Trophoblast cell (in vitro differentiated cells and primary cell): Measurements from ENCODE around the gene TMEM52.

ENCODE experiments used
- DNase-seq, 2 donors: peaks; one replicate each; pipeline ENCODE4 v3.0.0-alpha.2; 2016
- H2AFZ ChIP-seq: 2 replicates; pipeline ENCODE4 v1.6.1; 2013; ENCODE audit warnings: low read length, moderate library complexity, mild to moderate bottlenecking; ENCODE audit not compliant: insufficient read depth, poor library complexity
- H2AK5ac ChIP-seq: 2 replicates; pipeline ENCODE4 v1.6.1; 2013; ENCODE audit warnings: mild to moderate bottlenecking, low read length
- H2BK120ac ChIP-seq: 2 replicates; pipeline ENCODE4 v1.6.1; 2013; ENCODE audit warnings: low read length, mild to moderate bottlenecking, moderate library complexity; ENCODE audit not compliant: insufficient read depth, poor library complexity
- H2BK12ac ChIP-seq: 2 replicates; pipeline ENCODE4 v1.6.1; 2013; ENCODE audit warnings: mild to moderate bottlenecking, low read length, moderate library complexity
- H2BK5ac ChIP-seq: 2 replicates; pipeline ENCODE4 v1.6.1; 2013; ENCODE audit warnings: low read length, low read depth, moderate library complexity, mild to moderate bottlenecking; ENCODE audit not compliant: poor library complexity
- H3K14ac ChIP-seq: 2 replicates; pipeline ENCODE4 v1.6.1; 2013; ENCODE audit warnings: mild to moderate bottlenecking, low read length
- H3K18ac ChIP-seq: 2 replicates; pipeline ENCODE4 v1.6.1; 2013; ENCODE audit warnings: mild to moderate bottlenecking, low read length
- H3K23ac ChIP-seq: 2 replicates; pipeline ENCODE4 v1.6.1; 2013; ENCODE audit warnings: low read length
- H3K27ac ChIP-seq: 2 replicates; pipeline ENCODE4 v1.5.1; 2013; ENCODE audit warnings: low read depth, mild to moderate bottlenecking, inconsistent platforms, low read length, moderate library complexity
- H3K27me3 ChIP-seq: 2 replicates; pipeline ENCODE4 v1.6.1; 2013; ENCODE audit warnings: inconsistent platforms, mild to moderate bottlenecking, low read length, moderate library complexity; ENCODE audit not compliant: insufficient read depth
- H3K36me3 ChIP-seq, 2 experiments: 1 replicate in 1 of 2; 2 replicates in 1 of 2; pipeline ENCODE4 v1.6.1; 2013; ENCODE audit warnings: low read length in 2 of 2, mild to moderate bottlenecking in 2 of 2, moderate library complexity in 1 of 2; ENCODE audit not compliant: insufficient read depth in 2 of 2, control insufficient read depth in 1 of 2
- H3K4ac ChIP-seq: 2 replicates; pipeline ENCODE4 v1.6.1; 2013; ENCODE audit warnings: low read depth, mild to moderate bottlenecking, low read length, moderate library complexity
- H3K4me1 ChIP-seq, 2 experiments: 1 replicate in 1 of 2; 2 replicates in 1 of 2; pipeline ENCODE4 v1.6.1; 2013; ENCODE audit warnings: low read length in 2 of 2, mild to moderate bottlenecking in 2 of 2, moderate library complexity in 1 of 2; ENCODE audit not compliant: insufficient read depth in 2 of 2, control insufficient read depth in 1 of 2
- H3K4me2 ChIP-seq: 2 replicates; pipeline ENCODE4 v1.6.1; 2013; ENCODE audit warnings: inconsistent platforms, mild to moderate bottlenecking, low read length, moderate library complexity
- H3K4me3 ChIP-seq: 2 replicates; pipeline ENCODE4 v1.5.1; 2013; ENCODE audit warnings: mild to moderate bottlenecking, low read depth, low read length, inconsistent platforms
- H3K79me1 ChIP-seq: one replicate; pipeline ENCODE4 v1.6.1; 2013; ENCODE audit warnings: low read length
- H3K79me2 ChIP-seq: 2 replicates; pipeline ENCODE4 v1.6.1; 2013; ENCODE audit warnings: low read length, mild to moderate bottlenecking; ENCODE audit not compliant: control insufficient read depth, insufficient read depth, poor library complexity
- H3K9ac ChIP-seq: 2 replicates; pipeline ENCODE4 v1.6.1; 2013; ENCODE audit warnings: mild to moderate bottlenecking, low read length
- H3K9me3 ChIP-seq: 2 replicates; pipeline ENCODE4 v1.6.1; 2013; ENCODE audit warnings: low read depth, mild to moderate bottlenecking, control low read depth, inconsistent platforms, low read length; ENCODE audit not compliant: insufficient read depth
- H4K12ac ChIP-seq: 2 replicates; pipeline ENCODE4 v1.6.1; 2013; ENCODE audit warnings: low read depth, mild to moderate bottlenecking, low read length, moderate library complexity
- H4K8ac ChIP-seq: 2 replicates; pipeline ENCODE4 v1.6.1; 2013; ENCODE audit warnings: low read depth, mild to moderate bottlenecking, low read length, moderate library complexity
- H4K91ac ChIP-seq: one replicate; pipeline ENCODE4 v1.6.1; 2013; ENCODE audit warnings: low read depth, mild to moderate bottlenecking, low read length, moderate library complexity
- WGBS: extraction: QIAGEN DNeasy Blood & Tissue Kit; methylation state at CpG from one replicate; pipeline ENCODE4 v1.1.7; 2013; ENCODE audit warnings: missing lambda C conversion rate; ENCODE audit not compliant: insufficient read length, insufficient coverage; ENCODE audit errors: extremely low coverage; 5-methylcytosine and 5-hydroxymethylcytosine counted together

Gene TMEM52

DNA sequence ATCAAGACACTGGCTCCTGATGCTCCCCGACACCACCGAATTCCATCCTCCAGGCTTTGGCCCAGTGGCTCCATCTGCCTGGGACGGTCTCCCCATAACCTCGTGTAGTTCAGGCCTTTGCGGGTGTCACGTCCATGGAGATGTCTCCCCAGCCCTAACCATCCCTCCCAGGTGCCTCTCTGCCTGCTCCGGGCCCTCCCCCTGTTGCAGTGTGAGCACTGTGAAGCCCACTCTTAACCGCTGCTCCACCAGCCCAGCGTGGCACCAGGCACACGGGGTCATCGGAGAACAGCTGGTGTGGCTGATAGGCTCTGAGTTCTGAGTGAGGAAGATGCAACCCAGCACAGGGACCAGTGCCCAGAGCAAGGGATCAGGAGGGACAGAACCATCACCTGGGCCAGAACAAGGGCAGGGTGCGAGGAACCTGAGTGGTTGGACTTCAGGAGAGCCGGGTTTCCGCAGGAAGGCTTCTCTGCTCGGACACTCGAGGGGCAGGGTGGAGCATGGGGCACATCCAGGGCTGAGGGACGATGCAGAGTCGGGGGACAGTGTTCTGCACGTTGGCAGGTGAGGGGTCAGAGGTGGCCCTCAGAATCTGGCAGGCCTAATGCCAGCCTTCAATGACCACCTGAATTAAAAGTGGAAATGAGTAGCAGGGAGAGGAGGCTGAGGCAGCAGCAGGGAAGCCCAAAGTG, 25.6 kb downstream of the TMEM52 start:
- H2BK12ac ChIP-seq, result no peak overlapping the region
- H3K4me3 ChIP-seq, result no peak overlapping the region
- no peak overlapping the region for H3K27ac ChIP-seq
- H2BK120ac ChIP-seq, result no peak overlapping the region
- peaks cover 15% of the 10 kb centered on the region for H3K79me2 ChIP-seq
- H3K79me1 ChIP-seq, result peaks cover 13% of the 10 kb centered on the region
- no peak overlapping the region for H3K23ac ChIP-seq
- peaks cover 3% of the 10 kb centered on the region for H3K9me3 ChIP-seq
- H3K36me3 ChIP-seq, result no peaks in the 10 kb centered on the region
- no peak overlapping the region for H2BK5ac ChIP-seq
- H3K4me1 ChIP-seq, result peaks cover 6 to 21% of the 10 kb centered on the region in 2 experiments
- H3K4me2 ChIP-seq, result no peak overlapping the region
- H4K91ac ChIP-seq, result no peak overlapping the region
- peak overlapping the region; percentile 22 for H4K12ac ChIP-seq
- H4K8ac ChIP-seq, result no peak overlapping the region
- H3K4ac ChIP-seq, result no peak overlapping the region
- no peaks in the 10 kb centered on the region for H3K27me3 ChIP-seq
- H3K14ac ChIP-seq, result no peak overlapping the region
- no peak overlapping the region for H3K18ac ChIP-seq
- peak overlapping the region; percentile 44 for H2AK5ac ChIP-seq
- no peak for DNase-seq
- no peak overlapping the region for H3K9ac ChIP-seq
- no peak overlapping the region for H2AFZ ChIP-seq
- no CpG with 5 or more reads among the region's 19 CpGs for WGBS

DNA sequence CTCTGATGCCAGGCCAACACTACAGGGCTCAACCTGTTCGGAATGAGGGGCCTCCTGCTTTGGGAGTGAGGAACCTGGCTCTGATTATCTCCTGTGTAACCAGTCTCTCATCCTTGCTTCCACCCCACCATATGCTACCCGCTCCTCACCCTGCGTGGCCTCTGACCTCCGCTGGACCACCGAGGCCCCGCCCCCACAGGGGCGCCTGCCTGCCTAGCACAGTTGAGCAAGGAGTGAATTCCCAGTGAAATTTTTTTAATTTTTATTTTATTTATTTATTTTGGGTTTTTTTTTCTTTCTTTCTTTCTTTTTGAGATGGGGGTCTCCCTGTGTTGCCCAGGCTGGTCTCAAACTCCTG, 26.3 kb downstream of the TMEM52 start:
- no peak overlapping the region for H4K91ac ChIP-seq
- H2BK12ac ChIP-seq, result no peak overlapping the region
- H3K9ac ChIP-seq, result no peak overlapping the region
- H4K8ac ChIP-seq, result no peak overlapping the region
- peaks cover 6 to 22% of the 10 kb centered on the region in 2 experiments for H3K4me1 ChIP-seq
- DNase-seq, result no peak
- peaks cover 20% of the 10 kb centered on the region for H3K79me2 ChIP-seq
- no peak overlapping the region for H2AFZ ChIP-seq
- no peak overlapping the region for H3K4me2 ChIP-seq
- H3K36me3 ChIP-seq, result no peaks in the 10 kb centered on the region
- H3K27ac ChIP-seq, result no peak overlapping the region
- peaks cover 13% of the 10 kb centered on the region for H3K79me1 ChIP-seq
- H3K27me3 ChIP-seq, result no peaks in the 10 kb centered on the region
- no peak overlapping the region for H2AK5ac ChIP-seq
- WGBS, result no CpG with 5 or more reads among the region's 7 CpGs
- H2BK5ac ChIP-seq, result no peak overlapping the region
- no peak overlapping the region for H3K14ac ChIP-seq
- H3K18ac ChIP-seq, result no peak overlapping the region
- no peak overlapping the region for H3K4ac ChIP-seq
- no peak overlapping the region for H3K4me3 ChIP-seq
- no peak overlapping the region for H3K23ac ChIP-seq
- H3K9me3 ChIP-seq, result no peaks in the 10 kb centered on the region
- H2BK120ac ChIP-seq, result no peak overlapping the region
- H4K12ac ChIP-seq, result no peak overlapping the region

DNA sequence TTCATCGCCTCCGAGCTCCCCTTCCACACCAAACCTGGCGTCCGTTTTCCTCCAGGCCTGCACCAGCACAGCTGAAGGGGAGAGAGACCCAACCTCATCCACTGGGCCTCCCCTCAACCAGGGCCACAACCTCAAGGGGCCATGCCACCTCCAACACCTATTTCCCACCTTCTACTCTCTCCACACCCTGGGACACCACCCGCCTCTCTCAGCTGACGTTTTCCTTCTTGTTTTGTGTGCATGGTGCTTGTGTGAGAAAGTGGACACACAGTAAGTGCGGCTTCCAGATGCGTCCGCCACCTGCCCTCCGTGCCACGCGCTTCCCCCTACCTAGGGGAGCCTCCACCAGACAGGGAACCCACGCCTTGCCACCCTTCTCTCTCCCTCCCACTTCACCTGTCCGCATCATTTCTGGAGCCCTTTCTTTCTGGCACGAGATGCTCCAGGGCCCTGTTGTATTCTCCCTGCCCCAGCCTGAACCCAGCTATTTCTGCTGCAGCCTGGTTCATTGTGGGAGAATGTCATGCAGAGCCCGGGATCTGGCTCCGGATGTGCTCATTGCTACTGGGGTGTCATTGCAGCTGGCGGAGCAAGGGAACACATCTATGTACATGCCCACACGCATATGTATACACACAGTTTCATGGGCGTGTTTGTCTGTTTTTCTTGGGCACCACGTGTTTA, 26.9 kb downstream of the TMEM52 start:
- H3K79me2 ChIP-seq, result peaks cover 23% of the 10 kb centered on the region
- H3K23ac ChIP-seq, result no peak overlapping the region
- peaks cover 6 to 22% of the 10 kb centered on the region in 2 experiments for H3K4me1 ChIP-seq
- no peaks in the 10 kb centered on the region for H3K36me3 ChIP-seq
- H3K4ac ChIP-seq, result peak overlapping the region; percentile 14
- H2BK120ac ChIP-seq, result no peak overlapping the region
- DNase-seq, result no peak
- H3K9ac ChIP-seq, result no peak overlapping the region
- H3K4me2 ChIP-seq, result peak overlapping the region; percentile 89
- no peaks in the 10 kb centered on the region for H3K27me3 ChIP-seq
- H3K18ac ChIP-seq, result peak overlapping the region; percentile 3
- H4K8ac ChIP-seq, result peak overlapping the region; percentile 84
- no peak overlapping the region for H2BK12ac ChIP-seq
- H3K9me3 ChIP-seq, result no peaks in the 10 kb centered on the region
- H4K12ac ChIP-seq, result peak overlapping the region; percentile 6
- peaks cover 13% of the 10 kb centered on the region for H3K79me1 ChIP-seq
- H3K14ac ChIP-seq, result peak overlapping the region; percentile 89
- peak overlapping the region; percentile 79 for H4K91ac ChIP-seq
- H3K27ac ChIP-seq, result no peak overlapping the region
- WGBS, result no CpG with 5 or more reads among the region's 21 CpGs
- H3K4me3 ChIP-seq, result peak overlapping the region; percentile 17
- H2AFZ ChIP-seq, result peak overlapping the region; percentile 90
- no peak overlapping the region for H2BK5ac ChIP-seq
- peak overlapping the region; percentile 26 for H2AK5ac ChIP-seq

- DNase-seq, result peak; percentile 27 to 39
- Histone ChIP-seq H4K91ac (peak overlapping the region; percentile 98), H3K79me2 (peaks cover 23% of the 10 kb centered on the region), H3K4ac (peak overlapping the region; percentile 65), H4K8ac (peak overlapping the region; percentile 85), H2AK5ac (peak overlapping the region; percentile 26), H3K36me3 (no peaks in the 10 kb centered on the region), H4K12ac (peak overlapping the region; percentile 88), H3K27me3 (no peaks in the 10 kb centered on the region), H2AFZ (peak overlapping the region; percentile 90), H2BK120ac (peak overlapping the region; percentile 89), H3K79me1 (peaks cover 13% of the 10 kb centered on the region), H3K14ac (peak overlapping the region; percentile 89), H2BK12ac (no peak overlapping the region), H3K9ac (peak overlapping the region; percentile 89), H3K4me3 (peak overlapping the region; percentile 85), H3K23ac (no peak overlapping the region), H3K4me1 (peaks cover 6 to 20% of the 10 kb centered on the region in 2 experiments), H2BK5ac (peak overlapping the region; percentile 97), H3K9me3 (no peaks in the 10 kb centered on the region), H3K18ac (peak overlapping the region; percentile 87), H3K4me2 (peak overlapping the region; percentile 89), H3K27ac (peak overlapping the region; percentile 89)
- no CpG with 5 or more reads among the region's 59 CpGs for WGBS
Observed at GRCh38 chr1:1891349-1892078, 27.6 kb downstream of the TMEM52 start.
